ENCODE measurements around the gene ARHGAP12.
"Not testable (repeated sequence)": the region's sequence is repeated elsewhere in the genome, so short reads cannot be mapped to it uniquely, and the experiment has no call there.

Gene ARHGAP12

GRCh38 chr10:31926160-31926559 is 2.5 kb downstream of the ARHGAP12 start:
- no peak for DNase-seq (ENCODE audit: low spot score)

DNA sequence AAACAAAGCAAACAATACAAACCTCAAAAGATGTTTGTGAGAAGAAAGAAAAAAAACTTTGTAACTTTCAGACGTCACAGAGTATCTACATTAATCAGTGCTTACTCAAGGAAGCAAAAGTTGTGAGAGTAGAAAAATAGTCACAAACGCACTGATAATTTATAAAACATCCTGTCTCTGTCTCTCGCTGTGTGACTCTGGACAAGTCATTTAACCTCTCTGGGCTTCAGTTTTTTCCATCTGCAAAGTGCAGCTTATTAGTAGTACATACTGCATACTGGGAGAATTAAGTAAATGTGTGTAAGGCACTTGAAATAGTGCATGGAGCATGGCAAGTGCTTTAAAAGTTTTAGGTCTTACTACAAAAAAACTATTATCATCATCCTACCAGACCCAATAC is 3.8 kb downstream of the ARHGAP12 start:
- no peak for DNase-seq (ENCODE audit: low spot score)

- no peak for DNase-seq (ENCODE audit: low spot score)
Measured at GRCh38 chr10:31923389-31923788, 5.2 kb downstream of the ARHGAP12 start.

DNA sequence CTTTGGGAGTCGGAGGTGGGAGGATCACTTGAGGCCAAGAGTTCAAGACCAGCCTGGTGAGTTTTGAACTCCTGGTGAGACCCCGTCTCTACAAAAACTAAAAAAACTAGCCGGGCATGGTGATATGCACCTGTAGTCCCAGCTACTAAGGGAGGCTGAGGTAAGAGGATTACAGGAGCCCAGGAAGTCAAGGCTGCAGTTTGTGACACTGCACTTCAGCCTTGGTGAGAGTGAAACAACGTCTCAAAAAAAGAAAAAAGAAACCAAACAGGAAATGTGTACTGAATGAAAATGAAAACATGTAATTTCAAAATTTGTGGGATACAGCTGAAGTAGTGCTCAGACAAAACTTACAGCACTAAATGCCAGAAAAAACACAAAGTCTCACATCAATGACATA is 7.6 kb downstream of the ARHGAP12 start:
- DNase-seq (ENCODE audit: low spot score) = no peak

GRCh38 chr10:31920538-31920937 is 8.1 kb downstream of the ARHGAP12 start:
- no peak for DNase-seq (ENCODE audit: low spot score)

GRCh38 chr10:31918671-31919409 is 9.8 kb downstream of the ARHGAP12 start:
- DNase-seq (ENCODE audit: low spot score) = no peak

DNA sequence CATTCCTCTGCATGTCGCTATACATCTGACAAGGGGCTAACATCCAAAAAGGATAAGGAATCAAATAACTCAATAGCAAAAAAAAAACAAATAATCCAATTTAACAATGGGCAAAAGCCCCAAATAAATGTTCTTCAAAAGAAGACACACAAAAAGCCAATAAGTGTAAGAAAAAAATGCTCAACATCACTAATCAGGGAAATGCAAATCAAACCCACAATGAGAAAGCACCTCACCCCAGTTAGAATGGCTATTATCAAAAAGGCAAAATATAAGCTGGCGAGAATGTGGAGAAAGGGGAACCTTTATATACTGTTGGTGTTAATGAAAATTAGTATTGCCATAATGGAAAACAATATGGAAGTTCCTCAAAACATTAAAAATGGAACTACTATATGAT is 14.3 kb downstream of the ARHGAP12 start:
- DNase-seq (ENCODE audit: low spot score) = no peak

- peak; percentile 64 for DNase-seq (ENCODE audit: low spot score)
Measured at GRCh38 chr10:31912898-31913850, 15.5 kb downstream of the ARHGAP12 start.

GRCh38 chr10:31912289-31912688 is 16.3 kb downstream of the ARHGAP12 start:
- no peak for DNase-seq (ENCODE audit: low spot score)

DNA sequence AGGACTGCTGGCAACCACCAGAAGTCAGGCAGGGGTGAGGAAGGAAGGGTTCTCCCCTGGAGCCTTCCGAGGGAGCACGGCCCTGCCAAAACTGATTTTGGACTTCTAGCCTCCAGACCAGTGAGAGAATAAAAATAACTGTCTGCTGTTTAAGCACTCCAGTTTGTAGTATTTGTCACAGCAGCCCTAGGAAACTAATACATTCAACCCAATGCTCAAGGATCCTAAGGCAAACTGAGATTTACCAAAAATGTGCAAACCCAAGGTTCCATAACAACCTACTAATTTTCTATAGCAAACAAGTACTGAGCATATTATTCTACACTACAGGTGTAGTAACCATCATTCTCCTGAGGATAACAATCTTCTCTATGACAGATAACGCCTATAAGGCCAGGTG is 18.6 kb downstream of the ARHGAP12 start:
- DNase-seq (ENCODE audit: low spot score) = no peak

DNA sequence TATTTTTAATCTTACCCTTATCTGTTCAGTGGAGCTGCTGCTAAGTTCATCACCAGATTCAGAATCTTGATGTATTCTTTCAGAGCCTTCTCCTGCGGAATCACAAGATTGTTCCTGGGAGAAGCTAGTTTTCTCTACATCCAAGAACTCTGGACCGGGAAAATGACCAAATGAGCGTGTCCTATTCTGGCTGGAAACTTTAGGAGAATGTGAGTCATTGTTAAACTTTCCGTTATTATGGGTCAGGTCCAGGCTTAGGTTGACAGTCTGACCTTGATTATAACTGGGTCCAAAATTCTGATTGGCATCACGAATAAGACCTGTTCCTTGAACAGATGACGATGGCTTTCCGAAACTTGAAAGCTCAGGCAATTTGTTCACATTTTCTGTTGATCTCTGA is 20.5 kb downstream of the ARHGAP12 start:
- DNase-seq (ENCODE audit: low spot score) = no peak

DNA sequence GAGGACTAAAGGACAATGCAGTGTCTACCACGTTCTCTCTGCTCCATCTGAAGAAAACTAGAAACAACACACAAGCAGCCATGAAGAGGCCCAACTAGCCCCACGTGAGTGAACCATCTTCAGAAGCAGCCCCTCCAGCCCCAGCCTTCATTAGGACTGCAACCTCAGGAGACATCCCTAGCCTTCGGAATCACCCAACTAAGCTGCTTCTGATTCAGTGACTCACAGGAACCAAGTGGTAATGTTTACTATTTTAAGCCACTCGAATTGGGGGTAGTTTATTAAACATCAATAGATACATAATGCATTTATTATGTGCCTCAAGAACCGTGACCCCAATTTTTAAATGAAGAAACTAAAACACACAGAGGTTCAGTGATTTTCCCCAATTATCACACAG is 22.6 kb downstream of the ARHGAP12 start:
- no peak for DNase-seq (ENCODE audit: low spot score)

DNA sequence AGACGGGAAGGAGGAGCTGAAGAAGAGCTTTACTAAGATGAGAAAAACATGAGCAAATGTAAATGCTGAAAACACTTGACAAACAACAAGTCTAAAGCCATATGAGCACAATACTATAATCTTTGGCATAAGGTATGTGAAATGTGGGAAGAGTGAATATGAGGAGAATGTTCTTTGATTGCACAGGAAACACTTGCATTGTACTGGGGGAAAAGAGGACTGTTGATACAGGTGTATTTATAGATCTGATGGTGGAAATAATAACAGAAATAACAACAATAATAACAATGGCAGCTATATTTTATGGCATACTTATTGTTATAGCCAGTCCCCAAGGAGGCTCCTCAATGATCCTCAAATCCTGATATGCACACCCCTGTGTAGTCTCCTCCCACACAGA is 23.0 kb downstream of the ARHGAP12 start:
- DNase-seq (ENCODE audit: low spot score) = no peak

GRCh38 chr10:31902625-31903024 is 26.0 kb downstream of the ARHGAP12 start:
- no peak for DNase-seq (ENCODE audit: low spot score)

GRCh38 chr10:31897506-31897905 is 31.1 kb downstream of the ARHGAP12 start:
- DNase-seq (ENCODE audit: low spot score) = no peak

GRCh38 chr10:31896968-31897384 is 31.7 kb downstream of the ARHGAP12 start:
- no peak for DNase-seq (ENCODE audit: low spot score)

DNA sequence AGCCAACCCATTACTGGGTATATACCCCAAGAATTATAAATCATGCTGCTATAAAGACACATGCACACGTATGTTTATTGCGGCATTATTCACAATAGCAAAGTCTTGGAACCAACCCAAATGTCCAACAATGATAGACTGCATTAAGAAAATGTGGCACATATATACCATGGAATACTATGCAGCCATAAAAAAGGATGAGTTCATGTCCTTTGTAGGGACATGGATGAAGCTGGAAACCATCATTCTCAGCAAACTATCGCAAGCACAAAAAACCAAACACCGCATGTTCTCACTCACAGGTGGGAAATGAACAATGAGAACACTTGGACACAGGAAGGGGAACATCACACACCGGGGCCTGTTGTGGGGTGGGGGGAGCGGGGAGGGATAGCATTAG is 32.9 kb downstream of the ARHGAP12 start:
- DNase-seq (ENCODE audit: low spot score) = not testable (repeated sequence)

- no peak for DNase-seq (ENCODE audit: low spot score)
Measured at GRCh38 chr10:31888442-31888841, 40.2 kb downstream of the ARHGAP12 start.

- no peak for DNase-seq (ENCODE audit: low spot score)
Measured at GRCh38 chr10:31887850-31888249, 40.8 kb downstream of the ARHGAP12 start.

DNA sequence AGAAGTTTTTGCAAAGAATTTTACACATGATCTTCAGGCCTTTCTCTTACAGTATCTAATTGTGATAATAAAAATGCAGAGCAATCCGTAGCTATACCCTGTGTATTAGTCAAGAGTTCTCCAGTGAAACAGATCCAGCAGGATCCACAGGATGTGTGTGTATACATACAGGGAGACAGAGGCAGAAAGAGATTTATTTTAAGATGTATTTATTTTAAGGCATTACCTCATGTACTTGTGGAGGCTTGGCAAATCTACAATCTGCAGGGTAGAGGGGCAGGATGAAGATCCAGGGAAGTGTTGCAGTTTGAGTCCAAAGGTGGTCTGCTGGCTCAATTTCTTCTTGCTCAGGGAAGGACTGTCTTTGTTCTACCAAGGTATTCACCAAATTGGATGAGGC is 41.7 kb downstream of the ARHGAP12 start:
- no peak for DNase-seq (ENCODE audit: low spot score)

DNA sequence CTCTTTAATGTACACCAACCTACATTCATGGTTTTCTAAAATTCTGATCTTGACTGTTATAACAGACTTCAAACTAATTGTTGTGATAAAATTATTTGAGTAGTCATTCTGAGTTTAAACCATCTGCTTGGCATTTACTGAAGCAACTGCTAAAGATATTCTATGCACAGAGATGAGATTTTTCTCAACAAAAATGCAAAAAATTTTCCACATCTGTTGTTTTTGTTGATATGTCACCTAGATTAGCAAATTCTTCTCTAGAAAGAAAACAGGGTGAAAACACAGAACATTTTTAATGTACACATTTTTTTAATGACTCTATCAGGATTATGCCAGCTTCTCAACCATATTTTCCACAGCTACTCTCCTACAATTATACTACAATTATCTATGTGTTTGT is 42.7 kb downstream of the ARHGAP12 start:
- no peak for DNase-seq (ENCODE audit: low spot score)

DNA sequence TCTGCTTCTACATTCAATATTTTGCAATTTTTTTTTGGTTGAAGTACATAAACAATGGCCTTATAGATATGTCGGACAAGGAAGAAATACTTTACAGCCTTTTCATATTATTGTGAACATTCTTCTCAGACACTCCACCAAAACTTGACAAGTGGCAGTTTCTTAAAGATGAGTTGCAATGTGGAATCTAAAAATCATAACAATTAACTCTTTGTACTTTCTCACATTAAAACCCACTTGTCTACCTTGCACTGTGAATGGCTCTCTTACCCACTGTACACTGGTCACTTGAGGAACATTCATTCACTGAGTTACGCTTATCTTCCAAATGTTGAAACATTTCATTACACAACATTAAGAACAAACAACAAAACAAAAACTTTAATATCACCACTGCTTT is 44.2 kb downstream of the ARHGAP12 start:
- DNase-seq (ENCODE audit: low spot score) = no peak

GRCh38 chr10:31883397-31883796 is 45.2 kb downstream of the ARHGAP12 start:
- DNase-seq (ENCODE audit: low spot score) = no peak
